GM20431 (cell line): Measurements from ENCODE around the gene CDH4.

Experiments
- in situ Hi-C: fragments of 300-500 bp; cut with MseI, MboI; formaldehyde crosslinking; loops from one replicate; pipeline ENCODE4 v1.15.0; 2020; ENCODE audit warnings: low sequenced_read_pairs; ENCODE audit not compliant: unreplicated experiment

CDH4 gene

DNA sequence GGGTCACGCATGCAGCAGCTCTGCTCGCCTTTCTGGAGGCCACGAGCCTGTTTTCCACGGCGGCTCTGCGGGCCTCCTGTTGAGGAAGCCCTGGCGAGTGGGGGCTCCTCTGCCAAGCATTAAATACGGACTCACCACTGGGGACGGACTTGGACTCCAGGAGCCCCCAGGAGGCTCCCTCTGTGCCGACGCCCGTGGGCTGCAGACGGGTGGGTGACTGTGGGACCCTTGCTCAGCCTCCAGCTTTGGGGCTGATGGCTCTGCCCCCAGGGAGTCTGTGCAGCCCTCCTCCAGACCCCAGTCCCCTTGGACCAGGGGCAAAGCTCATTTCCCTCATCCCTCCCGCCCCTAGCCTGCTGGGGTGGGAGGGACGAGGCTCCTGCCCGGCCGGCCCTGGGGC, 577.5 kb downstream of the CDH4 start:
- in situ Hi-C loops, result no loop called here

DNA sequence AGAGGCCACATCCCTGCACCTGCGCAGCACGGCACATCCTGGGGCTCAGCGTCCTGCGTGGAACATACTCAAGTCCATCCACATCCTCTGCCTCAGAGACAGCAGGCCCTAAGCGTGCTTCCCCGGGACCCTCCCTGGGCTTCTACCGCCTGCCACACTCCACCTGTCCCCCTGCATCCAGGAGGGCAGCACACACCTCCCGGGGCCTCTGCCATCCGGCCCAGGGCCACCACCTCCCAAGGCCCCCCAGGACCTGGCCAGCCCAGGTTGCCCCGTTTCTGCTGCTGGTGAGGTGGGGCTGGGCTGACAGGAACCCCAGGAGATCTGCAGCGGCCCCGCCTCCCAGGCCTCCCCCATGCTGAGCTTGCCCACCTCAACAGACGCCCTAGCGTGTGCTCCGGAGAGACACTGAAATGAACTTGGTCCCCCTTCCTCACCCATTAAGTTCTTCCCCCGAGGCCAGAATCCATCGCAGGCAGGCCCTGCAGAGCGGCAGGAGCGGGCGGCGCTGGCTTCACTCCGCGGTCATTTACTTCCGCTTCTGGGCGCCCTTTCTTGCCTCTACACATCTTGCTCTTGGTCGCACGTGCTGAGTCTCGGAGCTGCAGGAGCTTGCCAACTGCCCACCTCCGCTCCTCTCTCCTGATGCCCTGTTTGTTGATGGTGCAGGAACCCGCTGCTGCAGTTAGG, 578.3 kb downstream of the CDH4 start:
- in situ Hi-C loops, result no loop called here

DNA sequence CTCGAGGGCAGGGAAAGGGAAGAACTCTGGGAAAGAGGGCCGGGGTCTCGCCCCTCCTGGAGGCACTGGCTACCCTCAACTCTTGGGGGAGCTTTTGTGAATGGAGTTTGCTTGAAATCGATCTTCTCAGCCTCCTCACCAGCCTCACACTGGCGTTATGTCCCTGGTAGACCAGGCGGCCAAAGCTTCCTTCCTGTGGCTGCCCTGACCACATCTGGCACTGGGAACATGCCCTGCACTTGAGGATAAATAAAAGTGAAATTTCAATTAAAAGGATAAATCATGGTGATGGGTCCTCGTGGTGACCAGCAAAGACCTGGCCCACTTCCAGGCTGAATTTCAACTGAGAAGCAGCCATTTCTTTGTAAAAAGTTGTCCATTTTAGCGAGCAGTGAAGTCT, 578.9 kb downstream of the CDH4 start:
- in situ Hi-C loops, result no loop called here

DNA sequence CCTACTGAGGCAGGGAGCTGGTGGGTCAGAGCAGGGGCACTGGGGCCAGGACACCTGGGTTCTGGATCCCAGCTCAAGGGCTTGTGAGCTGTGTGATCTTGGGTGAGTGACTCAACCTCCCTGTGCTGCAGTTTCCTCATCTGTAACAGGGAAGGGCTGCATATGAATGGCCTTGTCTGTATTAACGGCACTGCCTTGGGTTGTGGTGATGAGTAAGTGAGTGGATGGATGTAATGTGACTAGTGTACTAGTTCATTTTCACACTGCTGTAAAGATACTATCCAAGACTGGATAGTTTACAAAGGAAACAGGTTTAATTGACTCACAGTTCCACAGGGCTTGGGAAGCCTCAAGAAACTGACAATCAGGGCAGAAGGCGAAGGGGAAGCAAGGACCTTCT, 580.1 kb downstream of the CDH4 start:
- in situ Hi-C loops, result no loop called here

DNA sequence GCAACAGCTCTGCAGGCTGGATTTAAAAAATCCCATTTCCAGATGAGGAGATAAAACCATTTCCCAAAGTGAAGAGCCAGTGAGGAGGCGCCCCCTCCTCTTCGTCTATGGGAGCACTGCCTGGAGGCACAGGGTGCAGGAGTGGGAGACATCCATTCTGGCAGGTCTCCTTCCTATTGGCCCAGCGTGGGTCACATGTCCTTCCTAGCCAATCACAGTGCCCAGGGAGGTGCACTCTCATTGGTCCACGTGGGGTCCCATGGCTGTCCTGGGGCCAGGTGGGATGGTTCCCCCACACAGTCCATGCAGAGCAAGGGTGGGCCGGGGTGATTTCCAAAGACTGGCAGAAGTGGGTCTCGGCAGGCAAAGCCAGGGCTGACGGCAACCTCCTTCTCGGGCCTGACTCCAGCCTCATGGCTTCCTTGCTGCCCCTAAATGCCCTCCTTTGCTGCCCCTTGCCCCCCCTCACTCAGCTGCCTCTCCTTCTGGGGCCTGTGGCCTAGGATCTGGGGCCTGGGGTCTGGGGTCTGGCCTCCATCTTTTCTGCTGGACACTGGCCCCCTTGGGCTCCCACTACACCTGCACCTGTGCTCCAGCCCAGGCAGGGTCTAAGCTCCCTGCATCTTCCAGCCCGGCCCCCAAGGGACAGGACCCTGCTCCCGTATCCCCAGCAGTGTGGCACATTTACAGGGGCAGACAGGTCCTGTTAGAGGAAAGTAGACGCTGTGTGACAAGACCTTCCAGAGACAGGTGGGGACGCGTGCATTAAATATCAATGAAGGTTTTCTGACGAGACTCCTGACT, 581.9 kb downstream of the CDH4 start:
- in situ Hi-C loops, result no loop called here

DNA sequence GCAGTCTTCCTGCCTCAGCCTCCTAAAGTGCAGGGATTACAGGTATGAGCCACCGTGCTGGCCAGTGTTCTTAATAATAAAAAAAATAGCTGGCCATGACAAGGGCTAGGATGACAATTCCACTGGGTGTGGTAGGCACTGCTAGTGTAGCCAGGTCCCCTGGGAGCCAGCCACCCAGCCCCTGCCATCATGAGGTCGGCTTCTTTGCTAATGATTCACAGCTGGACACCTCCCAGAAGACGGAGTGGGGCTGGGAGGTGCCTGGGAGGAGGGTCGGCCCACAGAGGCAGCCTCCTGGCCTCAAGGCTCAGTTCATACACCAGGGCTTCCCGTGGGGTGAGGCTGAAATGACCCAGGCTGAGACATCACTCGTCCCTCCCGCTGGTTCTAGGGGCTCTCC, 583.2 kb downstream of the CDH4 start:
- in situ Hi-C loops, result no loop called here

DNA sequence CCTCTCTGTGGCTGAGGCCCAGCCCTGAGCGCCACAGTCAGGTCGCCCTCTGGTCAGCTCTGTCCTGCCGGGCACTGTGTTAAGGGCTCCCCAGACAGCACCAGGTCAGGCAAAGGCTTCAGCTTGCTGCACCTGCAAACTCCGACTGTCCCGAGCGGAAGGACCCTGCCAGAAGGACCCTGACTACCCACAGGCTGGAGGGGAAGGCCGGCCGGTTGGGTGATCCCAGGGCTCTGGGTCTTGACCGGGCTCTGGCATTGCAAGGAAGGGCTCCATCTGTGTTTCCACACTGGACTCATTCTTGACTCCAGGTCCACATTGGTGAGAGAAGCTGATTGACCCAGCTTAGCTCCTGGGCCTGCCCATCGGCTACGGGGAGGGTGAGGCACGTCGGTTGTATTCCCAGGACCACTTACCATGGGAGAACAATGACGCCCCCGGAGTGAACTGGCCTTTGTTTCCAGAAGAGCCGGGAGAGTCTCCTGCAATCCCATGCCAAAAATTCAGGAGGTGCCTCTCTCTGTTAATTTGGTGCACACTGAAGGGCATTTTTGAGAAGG, 583.8 kb downstream of the CDH4 start:
- in situ Hi-C loops, result no loop called here

DNA sequence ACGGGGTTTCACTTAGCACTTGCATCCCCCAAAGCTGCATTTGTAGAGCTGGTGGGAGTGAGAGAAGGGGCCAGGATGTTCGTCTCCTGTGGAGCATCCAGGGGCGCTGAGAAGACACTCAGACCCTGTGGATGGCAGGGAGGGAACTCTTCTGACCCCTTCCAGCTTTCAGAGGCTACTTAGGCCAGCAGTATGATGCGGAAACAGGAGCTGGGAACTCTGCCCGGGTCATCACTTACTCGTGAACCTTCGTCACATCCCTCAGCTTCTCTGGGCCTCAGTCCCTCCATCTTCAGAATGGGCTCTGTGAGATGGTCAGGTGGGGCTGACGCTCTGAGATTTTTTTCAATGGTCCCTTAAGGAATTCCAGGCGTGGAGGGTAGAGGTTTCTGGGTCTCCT, 585.1 kb downstream of the CDH4 start:
- in situ Hi-C loops, result no loop called here

DNA sequence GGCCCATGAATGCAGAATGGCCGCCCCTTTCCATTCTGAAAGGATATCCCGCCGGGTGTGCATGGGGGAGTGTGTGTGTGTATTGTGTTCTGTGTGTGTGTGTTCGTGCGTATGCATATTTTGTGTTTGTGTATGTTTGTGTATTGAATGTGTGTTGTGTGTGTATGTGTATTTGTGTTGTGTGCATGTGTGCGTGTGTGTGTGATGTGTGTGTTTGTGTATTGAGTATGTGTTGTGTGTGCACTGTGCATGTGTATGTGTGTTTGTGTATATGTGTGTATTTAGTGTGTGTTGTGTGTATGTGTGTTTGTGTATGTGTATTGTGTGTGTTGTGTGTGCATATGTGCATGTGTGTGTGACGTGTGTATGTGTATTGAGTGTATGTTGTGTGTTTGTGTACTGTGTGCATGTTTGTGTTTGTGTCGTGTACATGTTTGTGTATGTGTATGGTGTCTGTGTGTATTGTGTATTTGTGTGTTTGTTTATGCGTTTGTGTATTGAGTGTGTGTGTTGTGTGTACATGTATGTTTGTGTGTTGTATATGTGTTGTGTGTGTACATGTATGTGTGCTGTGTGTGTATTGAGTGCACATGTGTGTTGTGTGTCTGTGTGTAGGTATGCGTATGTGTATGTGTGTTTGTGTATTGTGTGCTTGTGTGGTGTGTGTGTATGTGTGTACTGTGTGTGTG, 587.3 kb downstream of the CDH4 start:
- in situ Hi-C loops, result no loop called here

DNA sequence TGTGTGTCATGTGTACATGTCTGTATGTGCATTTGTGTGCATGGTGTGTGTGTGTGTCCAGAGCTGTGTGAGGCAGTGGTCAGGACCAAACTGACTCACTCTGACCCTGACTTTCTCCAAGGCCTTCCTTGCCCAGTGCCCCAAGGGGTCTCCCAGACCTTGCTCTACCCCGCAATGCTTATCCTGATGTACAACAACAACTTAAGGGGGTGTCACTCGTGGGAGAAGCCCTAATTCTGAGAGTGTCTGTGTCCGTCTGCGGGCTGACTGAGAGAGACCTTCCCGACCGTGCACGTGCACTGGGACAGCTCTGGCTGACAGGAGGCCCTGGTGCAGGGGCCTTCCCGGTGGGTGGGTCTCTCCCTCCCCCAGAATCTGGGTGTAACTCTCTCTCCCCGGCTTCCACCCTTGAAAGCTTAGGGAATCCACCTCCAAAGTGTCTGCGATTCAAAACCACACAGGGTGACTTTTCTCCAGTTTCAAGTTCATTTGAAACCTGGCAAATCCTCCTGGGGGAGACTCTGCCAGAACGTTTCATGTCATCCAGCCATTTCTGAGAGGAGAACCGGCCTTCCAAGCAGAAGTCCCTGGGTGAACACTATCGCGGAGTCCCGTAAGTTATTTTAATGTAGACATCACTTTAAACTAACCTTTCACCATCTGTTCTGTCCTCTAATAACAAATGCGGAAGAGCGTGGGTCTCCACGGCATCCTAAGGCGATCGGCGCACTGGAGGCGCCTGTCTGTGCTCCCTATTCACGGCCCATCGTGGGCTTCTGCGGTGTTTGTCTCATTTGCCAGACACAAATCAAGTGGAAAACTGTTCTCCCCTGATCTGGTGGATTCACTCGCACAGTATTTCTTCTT, 588.1 kb downstream of the CDH4 start:
- in situ Hi-C loops, result no loop called here

DNA sequence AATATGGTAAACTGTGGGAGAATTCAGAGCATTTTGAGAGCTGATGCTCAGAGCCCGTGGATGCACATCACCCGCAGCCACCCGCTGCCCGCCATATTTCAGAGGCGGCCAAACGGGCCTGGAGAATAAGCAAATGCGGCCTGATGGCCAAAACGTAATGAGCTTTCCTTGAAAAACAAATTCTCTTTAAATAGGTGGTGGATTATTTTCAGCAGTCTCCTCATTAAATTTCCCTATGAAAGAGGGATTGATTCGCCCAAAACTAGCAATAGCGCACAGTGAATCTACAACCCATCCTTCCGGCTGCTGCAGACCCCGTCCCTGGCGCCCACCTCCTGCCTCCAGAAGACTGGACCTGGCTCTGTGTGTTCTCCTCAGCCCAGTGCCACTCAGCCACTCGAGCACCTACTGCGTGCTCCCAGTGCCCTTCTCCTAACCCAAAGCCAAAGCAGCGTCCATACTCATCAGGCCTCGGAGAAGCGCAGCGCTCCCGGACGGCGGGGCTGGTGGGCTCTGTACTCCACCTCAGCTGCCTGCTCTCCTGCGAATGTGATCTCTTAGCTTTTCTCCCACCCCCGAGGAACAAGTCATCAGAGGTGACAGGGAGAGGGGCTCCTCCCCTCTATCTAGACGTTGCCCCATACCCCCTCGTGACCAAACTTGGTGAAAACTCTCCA, 588.9 kb downstream of the CDH4 start:
- in situ Hi-C loops, result no loop called here

DNA sequence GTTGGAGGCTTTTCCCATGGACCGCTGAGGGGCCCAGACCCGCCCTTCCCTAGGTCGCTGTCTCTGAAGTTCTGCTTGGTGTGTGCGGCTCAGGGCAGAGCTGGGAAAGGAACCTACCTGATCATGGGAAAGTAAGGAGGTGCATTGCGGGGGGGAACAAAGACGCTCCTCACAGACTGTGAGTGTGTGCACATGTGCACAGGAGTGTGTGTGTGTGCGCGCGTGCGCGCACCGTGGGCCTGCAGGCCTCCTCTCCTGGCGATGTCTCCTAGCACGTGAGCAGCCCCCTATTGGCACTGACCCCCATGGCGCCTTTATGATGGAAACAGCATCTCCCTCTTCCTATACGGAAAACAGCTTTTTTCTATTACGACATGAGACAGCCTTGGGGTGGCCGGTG, 589.5 kb downstream of the CDH4 start:
- in situ Hi-C loops, result no loop called here

DNA sequence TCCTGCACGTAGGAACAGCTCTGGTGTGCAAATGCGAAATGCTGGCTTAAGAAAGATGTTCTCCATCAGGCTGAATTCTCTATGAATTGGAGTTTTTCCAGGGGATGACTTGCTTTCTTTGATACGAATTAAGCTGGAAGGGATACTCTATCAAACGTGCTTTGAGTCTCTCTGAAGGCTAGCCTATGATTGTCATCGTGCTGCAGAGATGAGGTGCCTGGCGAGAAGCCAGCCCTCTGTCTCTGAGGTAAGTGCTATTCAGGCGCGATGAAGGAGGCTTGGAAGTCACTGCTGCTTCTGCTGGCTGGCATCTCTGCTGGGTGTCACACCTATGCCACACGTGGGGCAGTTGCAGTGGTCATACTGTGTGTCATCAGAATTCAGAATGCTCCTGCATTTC, 589.9 kb downstream of the CDH4 start:
- in situ Hi-C loops, result no loop called here

DNA sequence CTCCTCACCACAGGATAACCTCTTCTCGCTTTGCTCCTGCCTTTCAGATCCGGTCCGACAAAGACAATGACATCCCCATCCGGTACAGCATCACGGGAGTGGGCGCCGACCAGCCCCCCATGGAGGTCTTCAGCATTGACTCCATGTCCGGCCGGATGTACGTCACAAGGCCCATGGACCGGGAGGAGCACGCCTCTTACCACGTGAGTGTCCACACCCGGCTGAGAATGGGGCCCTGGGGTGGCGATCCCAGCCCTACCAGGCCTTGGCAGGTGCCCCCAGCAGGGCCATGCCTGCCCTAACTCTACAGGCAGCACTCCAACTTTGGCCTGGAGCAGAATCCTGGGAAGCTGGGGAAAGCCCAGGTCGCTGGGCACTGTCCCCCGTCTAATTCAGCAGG, 592.6 kb downstream of the CDH4 start:
- in situ Hi-C loops, result no loop called here

DNA sequence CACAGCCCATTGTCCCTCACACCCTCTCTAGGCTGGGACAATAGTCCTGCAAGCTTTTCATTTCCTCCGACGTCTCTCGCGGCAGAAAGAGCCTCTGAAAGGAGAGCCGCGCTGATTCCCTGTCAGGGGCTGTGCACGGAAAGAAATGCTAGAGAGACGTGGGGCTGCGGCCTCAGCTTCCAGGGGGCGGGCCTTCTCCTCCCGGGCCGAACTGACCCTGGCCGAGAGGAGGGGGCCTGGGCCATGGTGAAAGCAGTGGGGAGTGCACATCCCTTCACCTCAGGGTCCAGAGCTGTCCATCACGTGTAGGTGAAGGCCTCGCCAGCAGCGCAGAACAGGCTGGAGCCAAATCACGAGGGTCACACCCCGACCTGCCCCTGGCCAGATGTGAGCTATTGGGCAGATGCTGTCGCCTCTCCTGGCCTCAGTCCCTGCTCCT, 593.2 kb downstream of the CDH4 start:
- in situ Hi-C loops, result no loop called here

DNA sequence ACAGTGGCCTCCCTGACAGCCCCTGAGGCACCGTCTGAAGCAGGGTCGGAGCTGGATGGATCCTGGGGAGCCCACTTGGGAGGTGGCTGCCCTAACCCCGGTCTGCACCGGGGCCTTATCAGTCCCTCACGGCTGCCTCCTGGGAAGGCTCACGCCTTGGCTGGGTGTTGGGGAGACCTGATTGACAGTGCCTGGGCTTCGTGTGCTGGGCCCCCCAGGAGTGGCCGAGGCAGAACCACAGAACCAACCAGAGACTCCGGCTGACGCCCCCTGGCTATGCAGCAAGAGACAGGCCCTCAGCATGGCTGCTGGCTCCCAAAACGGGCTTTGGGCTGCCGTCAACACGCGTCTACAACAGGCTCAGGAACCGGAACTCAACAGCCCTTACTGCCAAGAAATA, 594.0 kb downstream of the CDH4 start:
- in situ Hi-C loops, result no loop called here

DNA sequence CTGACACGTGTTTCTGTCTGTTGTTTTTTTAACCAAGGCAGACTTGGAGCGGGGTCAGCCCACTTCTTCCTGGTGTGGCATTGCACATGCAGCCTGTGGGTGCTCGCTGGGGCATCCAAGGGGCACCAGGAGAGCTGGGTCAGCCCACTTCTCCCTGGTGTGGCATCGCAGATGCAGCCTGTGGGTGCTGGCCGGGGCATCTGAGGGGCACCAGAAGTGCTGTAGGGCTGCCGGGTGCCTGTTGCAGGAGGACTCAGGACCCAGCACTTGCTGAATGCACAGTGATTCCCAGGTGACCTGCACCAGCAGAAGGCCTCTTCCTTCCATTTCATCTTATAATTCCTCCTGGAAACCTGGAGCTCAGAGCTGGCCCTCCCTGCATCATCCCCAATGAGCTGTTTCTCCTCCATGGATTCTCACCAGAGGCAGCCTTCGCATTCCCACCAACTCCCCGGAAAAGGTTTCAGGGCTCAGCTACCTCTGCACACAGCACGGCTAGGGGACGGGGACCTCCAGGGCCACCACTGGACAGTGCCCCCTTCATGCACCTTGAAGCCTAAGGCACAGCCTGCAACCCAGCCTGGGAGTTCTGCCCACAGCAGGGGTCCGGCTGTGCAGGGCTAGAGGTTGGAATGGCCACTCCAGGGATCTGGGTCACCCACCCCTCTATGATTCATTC, 594.8 kb downstream of the CDH4 start:
- in situ Hi-C loops, result no loop called here

DNA sequence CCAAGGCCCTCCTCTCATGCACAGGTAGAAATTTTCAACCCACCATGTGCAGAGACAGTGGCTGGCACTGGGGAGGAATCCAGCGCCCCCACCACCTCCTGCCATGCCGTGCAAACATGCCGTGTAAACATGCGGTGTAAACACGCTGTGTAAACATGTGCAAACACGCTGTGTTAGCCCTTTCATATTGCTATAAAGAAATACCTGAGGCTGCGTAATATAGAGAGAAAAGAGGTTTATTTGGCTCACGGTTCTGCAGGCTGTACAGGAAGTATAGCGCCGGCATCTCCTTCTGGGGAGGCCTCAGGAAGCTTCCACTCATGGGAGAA, 595.3 kb downstream of the CDH4 start:
- in situ Hi-C loops, result no loop called here

DNA sequence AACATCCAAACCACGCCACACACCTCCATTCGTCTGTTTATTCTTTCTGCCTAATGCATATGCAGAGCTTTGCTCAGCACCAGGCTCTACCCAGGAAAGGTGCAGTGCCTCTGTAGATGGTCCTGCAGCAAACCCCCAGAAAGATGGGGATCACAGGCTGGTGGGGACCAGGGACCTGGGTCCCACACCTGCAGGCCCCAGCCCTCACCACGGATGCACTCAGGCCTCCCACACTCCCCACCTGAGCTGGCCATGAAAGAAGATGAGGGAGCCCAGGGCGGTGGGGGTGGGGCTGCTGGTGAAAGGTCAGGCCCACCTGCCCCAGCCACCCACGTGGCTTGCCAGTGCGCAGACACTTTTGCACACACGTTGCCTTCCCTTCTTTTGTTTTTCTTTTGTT, 595.9 kb downstream of the CDH4 start:
- in situ Hi-C loops, result no loop called here
